ENCODE results near the gene CCDC112. TPM values are rescaled to one million over a fixed set of nuclear protein-coding genes. Genes with fewer than 3 reads are reported as not detected.

Gene CCDC112, protein sequence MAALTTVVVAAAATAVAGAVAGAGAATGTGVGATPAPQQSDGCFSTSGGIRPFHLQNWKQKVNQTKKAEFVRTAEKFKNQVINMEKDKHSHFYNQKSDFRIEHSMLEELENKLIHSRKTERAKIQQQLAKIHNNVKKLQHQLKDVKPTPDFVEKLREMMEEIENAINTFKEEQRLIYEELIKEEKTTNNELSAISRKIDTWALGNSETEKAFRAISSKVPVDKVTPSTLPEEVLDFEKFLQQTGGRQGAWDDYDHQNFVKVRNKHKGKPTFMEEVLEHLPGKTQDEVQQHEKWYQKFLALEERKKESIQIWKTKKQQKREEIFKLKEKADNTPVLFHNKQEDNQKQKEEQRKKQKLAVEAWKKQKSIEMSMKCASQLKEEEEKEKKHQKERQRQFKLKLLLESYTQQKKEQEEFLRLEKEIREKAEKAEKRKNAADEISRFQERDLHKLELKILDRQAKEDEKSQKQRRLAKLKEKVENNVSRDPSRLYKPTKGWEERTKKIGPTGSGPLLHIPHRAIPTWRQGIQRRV
- 4.9 and 6.0 TPM in 2 replicates for total RNA-seq

DNA sequence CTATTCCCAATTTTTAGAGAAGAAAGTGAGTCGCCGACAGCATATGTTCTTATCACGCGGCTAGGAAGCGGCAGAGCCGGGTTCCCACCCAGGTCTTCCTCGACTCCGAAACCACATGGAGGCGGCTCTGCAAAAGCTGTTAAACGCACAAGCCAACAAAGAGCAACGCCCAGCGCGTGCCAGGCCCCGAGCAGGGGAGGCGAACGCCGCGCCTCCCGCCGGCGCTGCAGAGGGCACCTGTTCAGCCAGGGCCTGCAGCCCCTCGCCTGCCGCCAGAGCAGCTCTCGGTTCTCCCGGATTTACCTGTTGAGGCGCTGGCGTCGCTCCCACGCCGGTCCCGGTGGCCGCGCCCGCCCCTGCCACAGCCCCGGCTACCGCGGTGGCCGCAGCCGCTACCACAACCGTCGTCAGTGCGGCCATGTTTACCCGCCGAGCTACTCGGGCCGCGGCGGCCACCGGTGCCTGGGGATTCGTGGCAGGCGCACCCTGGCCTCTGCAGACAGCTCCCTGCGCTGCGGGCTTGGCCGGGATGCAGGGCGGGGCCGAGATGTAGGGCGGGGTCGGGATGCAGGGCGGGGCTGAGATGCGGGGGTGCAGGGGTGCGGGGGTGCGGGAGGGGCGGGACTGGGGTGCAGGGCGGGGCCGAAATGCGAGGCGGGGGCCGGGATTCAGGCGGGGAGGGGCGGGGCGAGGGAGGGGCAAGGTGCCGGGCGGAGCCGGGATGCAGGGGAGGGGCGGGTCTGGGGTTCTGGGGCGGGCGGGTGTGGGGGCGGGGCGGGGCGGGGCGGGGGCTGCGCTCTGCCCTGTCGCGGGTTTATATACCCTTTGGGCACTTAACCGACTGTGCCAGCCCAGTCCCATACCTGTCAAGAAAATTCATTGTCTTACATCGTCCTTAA, at the start of gene CCDC112:
Gene CCDC112 (minus strand): TSS at position 531 of the 899 bp plus-strand sequence. CDS start 111 bp downstream, at position 420.

DNA sequence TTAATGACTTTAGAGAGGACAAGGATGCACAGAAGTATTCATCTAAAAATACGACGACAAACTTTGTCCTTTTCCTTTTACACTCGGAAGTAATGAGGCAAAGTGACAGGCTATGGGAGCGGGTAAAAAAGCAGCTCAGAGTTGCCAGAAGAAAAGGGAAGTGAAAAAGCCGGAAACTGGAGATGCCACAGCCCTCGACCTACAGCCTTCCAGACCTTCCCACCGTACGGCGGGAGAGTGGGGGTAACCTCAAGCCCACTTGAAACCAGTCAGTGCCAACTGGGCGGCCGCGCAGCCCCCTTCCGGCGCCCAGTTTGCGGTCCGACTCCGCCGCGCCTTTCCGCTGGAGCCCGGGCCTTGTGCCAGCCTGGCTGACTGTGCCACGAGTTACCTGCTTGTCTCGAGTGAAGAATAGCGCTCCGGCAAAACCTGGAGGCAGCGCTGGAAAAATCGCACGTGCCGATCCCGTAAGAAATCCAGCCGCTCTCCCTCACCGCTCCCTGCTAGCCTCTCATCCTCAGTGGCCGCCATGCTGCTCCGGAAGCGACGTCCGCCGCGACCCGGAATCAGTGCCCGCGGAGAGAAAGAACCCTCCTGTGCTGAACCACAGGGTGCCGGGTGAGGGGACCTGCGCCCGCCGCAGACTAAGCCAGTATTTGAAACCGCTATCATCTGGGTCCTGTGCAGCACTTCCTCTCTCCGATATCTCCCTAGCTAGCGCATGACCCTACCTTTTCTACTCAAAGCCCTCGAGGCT, 34.0 kb downstream of the CCDC112 start, which contains the start of gene PGGT1B:
Gene PGGT1B (minus strand): TSS at position 557 of the 757 bp plus-strand sequence. CDS start 26 bp downstream, at position 531.

Other genes with a start within 250 kb of the CCDC112 start
- gene TRIM36, start 126.7 kb downstream of the CCDC112 start, total RNA-seq, result 0.76 and 2.1 TPM in 2 replicates
- 9.1 and 10.3 TPM in 2 replicates for gene PGGT1B, start 33.8 kb downstream of the CCDC112 start, total RNA-seq
- 7.2 and 7.7 TPM in 2 replicates for gene FEM1C, start 248.1 kb upstream of the CCDC112 start, total RNA-seq

All from mesangial cell (primary cell).